A172 (cell line): ENCODE measurements around the gene PVALEF. TPM values are rescaled to one million over a fixed set of nuclear protein-coding genes. Genes with fewer than 3 reads are reported as not detected.

Experiments used
- DNase-seq: peaks from one replicate; pipeline ENCODE4 v3.0.0-alpha.2; 2015; ENCODE audit warnings: low spot score
- total RNA-seq: library from RNA; depleted of rRNA; stranded (reverse); fragments of >200 nt; shearing (Covaris generic); gene quantifications from 2 replicates; pipeline ENCODE4 v1.2.3, GENCODE V29; 2014; rRNA removed

PVALEF gene
- total RNA-seq = not detected in 2 replicates

DNA sequence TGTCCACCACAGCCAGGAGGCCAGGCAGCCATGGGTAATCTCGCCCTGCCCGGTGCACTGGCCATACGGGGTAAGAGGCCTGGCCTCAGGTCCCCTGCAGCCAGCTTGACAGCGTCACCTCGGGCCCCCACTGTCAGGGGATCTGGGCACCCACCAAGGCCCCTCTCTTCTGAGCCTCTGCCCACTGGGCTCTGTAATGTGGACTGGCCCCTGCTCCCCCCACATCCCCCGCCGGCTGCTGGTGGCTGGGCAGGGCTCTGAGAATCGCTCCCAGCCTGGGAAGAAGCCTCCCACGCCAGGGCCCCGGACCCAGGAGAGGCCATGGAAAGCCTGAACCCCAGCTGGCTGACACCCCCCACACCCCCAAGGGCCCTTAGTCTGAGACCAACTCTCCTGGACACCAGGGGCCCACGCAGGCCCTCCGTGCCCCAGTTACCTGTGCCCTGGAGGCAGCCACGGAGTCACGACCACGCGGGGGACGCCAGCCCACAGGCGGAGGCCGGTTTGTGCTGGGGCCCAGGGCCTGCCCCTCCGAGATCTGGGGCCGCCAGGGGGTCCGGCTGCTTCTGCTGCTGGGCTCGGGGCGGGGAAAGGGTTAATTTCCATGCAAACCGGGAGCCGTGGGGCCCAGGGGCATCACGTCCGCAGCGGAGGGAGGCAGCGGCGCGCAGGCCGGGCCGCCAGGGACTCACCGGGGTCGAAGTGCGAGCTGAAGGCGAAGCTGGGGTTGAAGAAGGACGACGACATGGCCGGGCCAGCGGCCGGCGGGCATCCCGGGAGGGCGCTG lies at the start of gene PVALEF:
PVALEF (plus strand) TSS at position 262 of the 787 bp plus-strand sequence. CDS start 15,720 bp downstream, outside the sequence.
- no peak for DNase-seq

- DNase-seq = no peak
Observed at GRCh38 chr17:81115749-81116464, 49.4 kb upstream of the PVALEF start.

DNA sequence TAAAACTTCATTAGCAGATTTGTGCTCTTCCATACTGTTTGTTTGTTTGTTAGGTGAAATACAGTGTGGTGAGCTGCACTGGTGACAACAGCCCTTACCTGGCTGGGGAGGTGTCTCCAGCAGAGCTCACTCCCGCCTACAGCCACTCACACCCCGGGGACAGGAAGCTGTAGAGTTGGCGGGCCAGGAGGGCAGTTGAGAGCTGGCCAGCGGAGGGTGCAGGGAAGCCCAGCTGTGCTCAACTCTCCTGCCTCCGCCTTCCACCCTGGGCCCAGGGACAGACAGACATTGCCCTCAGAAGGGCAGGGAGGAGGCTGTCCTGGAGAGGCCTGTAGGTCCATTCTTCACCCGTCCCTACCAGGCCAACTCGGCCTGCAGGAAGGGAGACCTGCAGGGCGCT lies 48.6 kb upstream of the PVALEF start:
- no peak for DNase-seq

DNA sequence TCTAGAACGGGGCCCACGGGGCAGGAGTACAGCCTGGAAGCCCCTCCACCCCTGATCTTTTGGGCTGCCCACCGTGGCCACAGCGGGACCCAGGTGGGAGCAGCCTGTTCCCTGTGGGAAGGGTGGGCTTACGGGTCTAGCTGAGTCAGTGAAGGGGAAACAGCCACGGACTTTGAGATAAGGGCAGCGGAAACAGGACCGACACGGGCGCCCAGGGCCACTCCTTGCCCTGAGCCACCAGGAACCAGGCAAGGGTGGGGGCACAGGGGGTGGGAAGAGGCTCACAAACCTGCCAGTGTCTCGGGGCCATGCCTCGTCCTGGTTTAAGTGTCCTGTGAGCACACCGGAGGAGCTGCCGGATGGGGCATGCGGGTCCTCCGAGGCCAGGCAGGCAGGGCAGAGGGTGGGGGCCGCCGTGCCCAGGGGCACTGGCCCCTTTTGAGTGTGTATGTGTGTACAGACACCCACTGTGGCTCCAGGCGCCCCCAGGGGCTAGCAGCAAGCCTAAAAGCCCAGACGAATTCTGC lies 47.6 kb upstream of the PVALEF start:
- DNase-seq = no peak

DNA sequence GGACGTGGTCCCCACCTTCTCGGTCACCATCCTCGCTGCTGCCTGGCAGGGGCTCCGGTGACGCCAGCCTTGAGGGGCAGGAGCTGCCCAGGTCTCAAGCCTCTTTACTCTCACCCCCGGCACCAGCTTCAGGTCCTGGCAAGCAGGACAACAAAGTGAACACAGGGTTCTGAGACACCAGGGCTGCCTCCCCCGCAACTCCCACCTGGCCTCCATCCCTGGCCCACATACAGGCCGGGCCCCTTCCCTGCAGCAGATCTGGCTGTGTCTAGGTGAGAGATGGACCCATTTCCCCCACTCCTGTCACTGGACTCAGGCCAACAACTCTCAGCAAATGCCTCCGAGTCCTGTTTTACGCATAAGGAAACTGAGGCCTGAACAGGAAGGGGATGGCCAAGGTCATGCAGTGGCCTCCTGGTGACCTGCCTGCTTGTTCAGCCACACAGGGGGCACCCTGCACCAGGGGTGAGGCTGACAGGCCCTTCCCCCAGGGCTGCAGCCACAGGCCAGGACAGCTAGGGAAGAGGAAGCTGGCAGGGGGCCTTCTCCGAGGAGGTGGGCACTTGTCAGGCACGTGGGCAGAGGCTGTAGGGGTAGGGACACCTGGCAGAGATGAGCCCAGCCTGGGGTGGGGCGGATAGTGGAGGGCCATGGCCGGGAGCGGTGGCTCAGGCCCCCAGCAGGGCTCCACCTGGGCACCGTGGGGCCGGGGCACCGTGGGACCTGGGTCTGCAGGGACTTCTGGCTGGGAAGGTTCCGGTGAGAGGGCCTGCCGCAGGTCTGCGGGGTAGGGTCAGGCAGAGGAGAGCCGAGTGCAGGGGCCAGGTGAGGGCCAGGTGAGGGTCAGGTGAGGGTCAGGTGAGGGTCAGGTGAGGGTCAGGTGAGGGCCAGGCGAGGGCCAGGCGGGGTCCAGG lies 46.7 kb upstream of the PVALEF start:
- no peak for DNase-seq

DNA sequence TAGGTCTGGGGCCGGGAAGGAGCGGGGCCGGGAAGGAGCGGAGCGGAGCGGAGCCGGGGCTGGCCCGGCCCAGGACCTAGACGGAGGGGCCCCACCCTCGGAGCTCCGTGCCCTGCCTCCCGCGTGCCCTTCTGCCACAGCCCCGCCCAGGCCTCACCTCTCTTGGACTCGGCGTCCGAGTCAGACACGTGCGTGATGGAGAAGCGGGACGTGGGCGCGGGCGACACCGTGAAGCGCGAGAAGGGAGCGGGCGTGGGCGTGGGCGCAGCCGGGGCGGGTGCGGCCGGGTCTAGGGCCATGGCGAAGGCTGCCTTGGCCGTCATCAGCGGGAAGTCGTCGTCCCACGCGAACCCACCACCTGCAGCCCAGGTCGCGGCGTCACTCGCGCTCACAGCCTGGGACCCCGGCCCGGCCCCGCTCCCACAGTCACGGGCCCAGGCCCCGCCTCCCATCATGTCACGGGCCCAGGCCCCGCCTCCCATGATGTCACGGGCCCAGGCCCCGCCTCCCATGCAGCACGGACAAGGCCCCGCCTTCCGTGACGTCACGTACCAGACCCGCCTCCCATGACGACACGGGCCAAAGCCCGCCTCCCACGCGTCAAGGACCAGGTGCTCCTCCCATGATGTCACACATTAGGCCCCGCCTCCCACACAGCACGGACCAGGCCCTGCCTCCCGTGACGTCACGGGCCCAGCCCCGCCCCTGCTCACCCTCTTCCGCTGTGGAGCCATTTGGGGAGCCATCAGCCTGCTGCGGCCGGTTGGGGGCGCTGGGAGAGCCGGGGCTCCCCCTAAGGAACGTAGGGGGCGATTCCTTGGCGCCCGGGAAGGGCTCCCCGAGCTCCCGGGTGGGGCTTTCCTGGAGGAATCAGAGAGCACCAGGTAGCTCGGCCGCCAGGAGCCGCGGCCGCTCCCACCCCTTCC lies 45.8 kb upstream of the PVALEF start:
- DNase-seq = peak; percentile 92

GRCh38 chr17:81120149-81120484 lies 45.2 kb upstream of the PVALEF start:
- DNase-seq = no peak

DNA sequence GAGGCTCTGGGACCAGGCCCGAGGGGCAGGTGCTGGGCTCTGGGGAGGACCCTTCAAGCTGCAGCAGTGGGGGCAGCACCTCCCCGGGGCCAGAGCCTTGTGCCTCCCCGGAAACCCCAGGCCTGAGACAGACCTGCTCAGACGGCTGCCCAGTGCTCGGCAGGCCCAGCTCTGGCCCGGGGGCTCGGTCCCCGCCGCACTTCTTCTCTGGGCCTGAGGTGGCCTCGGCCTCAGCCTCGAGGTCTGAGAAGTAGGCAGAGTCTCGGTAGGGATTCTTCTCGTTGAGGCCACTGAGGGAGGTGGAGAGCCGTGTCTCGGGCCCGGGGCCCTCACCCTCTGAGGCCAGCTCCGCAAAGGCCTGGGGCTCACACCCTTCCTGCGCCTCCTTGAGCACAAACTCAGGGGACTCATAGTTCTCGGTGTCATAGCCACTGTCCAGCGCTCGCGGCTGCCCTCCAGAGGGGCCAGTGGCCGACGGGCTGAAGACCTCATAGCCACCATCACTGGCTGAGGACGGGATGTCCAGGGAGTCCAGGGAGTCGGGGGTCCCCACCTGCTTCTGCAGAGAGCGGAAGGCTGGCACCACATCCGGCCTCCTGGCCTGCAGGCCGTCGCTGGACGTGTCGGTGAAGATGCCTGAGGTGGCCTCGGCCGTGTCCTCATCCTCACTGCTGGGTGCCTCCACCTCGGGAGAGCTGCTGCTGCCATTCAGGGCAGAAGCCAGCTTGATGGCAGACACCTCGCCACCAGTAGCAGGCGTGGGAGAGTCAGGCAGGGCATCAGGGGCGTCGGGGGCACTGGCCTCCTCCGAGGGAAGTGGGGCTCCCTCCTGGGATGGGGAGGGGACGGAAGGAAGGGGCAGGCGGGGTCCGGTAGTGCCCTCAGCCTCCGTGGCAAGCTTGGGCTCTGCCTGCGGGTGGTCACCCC lies 44.3 kb upstream of the PVALEF start:
- DNase-seq = no peak

DNA sequence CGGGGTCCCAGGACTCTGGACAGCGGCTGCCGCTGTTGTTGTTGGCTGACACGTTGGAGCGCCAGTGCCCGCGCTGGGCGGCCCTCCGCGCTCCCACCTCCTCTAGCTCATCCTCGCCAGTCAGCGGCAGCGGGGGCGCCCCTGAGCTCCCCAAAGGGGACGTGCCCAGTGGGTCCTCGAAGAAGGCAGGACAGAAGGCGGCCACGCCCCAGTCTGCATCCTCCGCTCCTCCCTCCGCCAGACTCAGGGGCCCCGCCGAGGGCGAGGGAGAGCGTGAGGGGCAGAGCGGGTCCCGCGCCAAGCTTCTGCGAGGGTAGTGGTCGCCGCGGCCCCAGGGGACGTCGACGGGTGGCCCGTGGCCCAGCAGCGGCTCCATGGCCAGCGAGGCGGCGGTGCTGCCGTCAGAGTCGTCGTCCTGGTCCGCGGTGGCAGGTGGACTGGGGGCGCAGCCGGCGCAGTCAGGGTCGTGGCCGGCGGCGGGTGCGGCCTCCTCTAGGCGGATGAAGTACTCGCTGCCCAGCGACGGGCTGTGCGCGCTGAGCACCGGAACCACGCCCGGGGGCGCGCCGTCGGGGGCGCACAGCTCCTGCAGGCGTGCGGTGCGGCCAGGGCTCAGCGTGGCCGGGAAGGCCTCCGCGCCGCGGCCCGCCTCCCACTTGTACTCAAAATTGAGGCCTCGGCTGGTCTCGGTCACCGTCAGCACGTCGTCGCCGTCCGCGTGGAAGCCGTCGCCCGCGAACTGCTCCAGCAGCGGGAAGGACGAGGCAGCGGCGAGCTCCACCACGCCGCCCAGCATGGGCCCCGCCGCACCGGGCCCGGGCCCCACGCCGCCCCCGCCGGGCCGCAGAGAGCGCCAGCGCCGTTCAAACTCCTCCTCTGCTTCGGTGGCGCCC lies 43.2 kb upstream of the PVALEF start:
- DNase-seq = no peak

DNA sequence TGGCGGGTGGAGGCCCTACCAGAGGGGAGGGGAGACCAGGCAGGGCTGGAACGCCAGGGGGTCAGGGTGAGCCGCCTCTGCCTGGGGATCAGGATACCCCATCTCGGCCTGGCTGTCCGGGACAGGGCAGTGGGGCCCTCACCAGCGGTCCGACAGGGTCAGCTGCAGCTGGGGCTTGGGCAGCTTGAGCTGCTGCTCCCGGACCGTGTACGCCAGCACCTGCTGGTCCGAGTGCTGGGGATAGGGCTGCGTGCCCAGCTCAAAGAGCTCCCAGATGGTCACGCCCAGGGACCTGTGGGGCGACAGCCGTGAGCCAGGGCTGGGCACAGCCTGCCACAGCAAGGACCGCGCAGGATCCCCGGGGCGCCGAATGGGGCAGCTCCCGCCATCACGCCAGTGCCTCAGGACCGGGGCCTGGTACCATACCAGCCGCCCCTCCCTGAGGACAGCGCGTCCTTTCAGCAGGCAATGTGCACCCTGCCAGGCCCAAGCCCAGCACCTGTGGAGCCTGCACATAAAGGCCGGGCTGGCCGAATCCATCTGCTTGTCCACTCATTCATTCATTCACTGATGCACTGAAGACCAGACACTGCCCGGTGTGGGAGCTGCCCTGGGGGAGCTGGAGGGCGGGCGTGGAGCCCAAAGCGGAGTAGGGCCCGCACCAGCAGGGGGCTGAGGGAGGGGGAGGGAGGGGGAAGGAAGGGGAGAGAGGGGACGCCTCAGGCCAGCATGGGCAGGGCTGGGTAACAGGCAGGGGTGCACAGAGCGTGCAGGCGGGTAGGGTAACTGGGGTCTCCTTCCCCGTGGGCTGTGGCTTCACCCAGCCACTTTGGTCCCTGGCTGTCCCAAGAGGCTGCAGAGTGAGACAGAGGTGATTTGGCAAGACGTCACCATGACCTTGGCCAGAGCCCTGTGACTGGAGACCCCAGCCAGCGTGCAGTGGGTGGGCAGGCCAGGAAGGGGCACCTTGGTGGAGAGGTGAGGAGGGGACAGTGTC lies 42.0 kb upstream of the PVALEF start:
- DNase-seq = no peak

DNA sequence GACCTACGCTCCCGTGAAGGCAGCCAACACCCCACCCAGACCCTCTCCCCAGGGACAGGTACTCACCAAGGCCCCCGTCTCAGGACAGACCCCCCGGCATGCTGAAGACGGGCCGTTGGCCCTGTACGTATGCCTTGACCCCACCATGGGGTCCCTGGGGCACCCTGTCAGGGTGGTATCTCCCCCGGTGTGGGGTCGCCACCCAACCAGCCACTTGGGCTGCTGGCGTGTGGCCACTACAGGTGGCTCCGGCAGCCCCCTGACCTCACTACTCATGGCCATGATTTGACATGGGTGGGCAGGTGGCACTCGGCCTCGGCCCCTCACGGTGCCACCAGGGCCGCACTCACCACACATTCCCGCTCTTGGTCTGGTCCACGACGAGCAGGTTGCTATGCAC lies 40.9 kb upstream of the PVALEF start:
- no peak for DNase-seq

DNA sequence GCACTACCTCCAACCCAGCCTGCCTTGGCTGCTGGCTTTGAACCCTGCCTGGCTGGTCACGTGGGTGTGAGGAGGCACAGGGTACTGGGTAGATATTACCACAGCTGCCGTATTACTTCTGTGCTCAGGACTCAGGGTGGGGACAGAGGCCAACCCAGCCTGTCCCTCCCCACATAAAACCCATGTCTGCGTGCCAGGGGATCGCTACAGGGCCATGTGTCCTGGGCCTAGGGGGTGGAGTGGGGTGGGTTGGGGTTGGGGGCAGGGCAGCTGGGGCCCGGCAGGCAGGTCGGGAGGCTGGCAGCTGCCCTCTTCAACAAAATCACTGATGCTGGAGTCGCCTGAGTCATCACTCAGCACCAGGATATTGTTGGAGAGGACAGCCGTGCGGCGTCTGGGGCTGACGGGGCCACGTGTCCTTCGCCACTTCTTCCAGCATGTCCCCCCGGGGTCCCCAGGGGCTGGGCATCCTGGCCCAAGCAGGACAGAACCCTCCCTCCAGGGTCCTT lies 39.7 kb upstream of the PVALEF start:
- peak; percentile 45 for DNase-seq

GRCh38 chr17:81126281-81127132 lies 38.8 kb upstream of the PVALEF start:
- no peak for DNase-seq

DNA sequence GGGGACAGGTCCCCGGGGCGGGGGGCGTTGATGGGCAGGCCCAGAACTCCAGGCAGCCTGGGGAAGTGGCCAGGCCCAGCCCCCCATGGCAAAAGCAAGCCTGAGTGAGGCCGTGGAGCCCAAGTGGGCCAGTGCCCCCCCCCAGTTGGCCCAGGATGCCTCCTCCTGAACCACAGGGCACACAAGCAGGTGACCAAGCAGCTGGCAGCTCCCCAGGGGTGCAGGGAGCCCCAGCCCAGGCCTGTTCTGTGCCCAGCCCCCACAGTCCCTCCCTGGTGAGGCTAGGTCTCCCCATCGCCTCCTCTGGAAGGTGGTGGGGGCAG lies 38.2 kb upstream of the PVALEF start:
- no peak for DNase-seq

DNA sequence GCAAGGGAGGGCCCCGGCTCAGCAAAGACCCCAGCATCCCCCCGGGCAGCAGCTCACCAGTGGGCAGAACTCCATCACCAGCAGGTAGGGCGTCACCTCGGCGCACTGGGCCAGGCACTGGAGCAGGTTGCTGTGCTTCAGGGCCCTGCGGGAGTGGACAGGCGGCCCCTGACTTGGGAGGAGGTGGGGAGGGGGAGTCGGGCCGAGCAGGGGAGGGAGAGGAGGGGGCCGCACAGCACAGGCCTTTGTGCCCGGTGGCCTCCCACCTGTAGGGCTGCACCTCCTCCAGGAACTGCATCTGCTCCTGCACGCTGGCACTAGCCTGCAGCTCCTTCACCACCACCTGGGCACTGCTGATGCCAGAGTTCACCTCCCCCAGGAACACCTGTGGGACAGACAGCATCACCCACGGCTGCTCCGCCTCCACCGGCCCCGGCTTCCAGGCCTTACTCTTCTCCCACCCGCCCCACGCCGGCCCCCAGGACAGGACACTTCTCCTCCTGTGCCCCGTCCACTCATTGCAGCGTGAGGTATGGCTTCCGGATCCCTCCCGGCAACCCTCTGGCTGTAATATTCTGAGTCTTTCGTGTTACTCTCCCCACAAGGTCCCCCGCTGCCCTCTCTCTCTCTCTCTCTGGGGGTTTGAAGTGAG lies 37.7 kb upstream of the PVALEF start:
- no peak for DNase-seq

DNA sequence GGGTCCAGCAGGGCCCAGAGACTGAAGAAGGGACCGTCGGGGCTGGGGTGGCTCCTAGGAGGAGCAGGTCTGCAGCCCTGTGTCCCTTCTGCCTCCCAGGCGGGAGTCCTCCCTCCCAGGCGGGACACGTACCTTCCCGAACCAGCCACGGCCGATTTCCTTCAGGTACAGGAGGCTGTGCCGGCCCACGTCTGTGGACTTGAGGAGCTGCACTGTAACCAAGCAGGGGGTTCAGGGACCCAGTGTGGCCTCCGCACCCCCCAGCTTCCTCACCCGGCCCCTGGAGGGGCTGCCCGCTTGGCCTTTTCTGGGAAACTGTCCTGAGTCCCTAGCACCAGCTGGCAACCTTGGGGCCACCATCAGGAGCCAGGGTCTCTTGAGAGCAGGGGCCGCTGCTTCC lies 37.0 kb upstream of the PVALEF start:
- no peak for DNase-seq
